GM10847 (cell line): ENCODE data around the gene DRG1.

Experiments used
- POLR2A ChIP-seq: IDR thresholded peaks from 2 replicates; pipeline ENCODE4 v1.6.1; 2011; ENCODE audit not compliant: insufficient read length; ENCODE audit errors: extremely low read depth

Gene DRG1

DNA sequence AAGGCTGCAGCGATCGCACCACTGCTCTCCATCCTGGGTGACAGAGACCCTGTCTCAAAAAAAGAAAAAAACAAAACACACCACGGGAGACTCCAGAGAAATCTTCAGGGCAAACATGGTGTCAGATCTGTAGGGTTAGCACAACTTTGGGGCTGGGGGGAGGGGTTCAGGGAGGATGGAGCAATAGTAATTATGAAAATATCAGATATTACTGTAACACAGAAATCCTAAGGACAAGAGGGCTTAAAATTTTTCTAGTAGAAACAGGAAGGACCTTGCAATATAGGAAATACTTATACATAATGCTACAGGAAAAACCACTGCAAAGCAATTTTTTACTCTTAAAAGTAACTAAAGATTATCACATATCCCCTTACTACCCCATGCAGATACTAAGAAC lies 76.4 kb downstream of the DRG1 start:
- TF ChIP-seq POLR2A: no peak

DNA sequence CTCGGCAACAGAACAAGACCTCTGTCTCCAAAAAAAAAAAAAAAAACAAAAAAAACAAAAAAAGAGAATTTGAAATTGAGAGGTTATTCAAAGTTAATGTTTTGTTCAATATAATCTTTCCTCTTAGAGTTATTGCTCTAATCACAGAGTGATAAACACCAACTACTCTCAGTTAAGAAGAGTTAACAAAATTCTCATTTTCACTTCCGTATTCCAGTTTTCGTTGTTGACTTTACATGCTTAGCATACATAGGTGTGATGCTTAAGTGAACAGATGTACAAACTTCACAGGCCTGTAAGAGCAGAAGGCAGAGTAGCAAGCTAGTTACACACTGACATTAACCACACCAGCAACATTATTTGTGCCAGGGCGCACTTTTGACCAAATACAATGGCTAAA lies 77.9 kb downstream of the DRG1 start:
- no peak for TF ChIP-seq POLR2A

- TF ChIP-seq POLR2A: no peak
These were observed 81.7 kb downstream of the DRG1 start for GRCh38 chr22:31481129-31481528.
